ENCODE data around the gene LRRK2. TPM values are rescaled to one million over a fixed set of nuclear protein-coding genes. Genes with fewer than 3 reads are reported as not detected.

LRRK2 gene
- total and polyA plus RNA-seq, 7 donors: 0.74 to 8.4 (median 4.7) TPM

GRCh38 chr12:40223646-40224045, 1.2 kb upstream of the LRRK2 start:
- no peak for ATAC-seq
- Histone ChIP-seq H3K4me1 (peaks cover 16% of the 10 kb centered on the region), H3K9me3 (no peaks in the 10 kb centered on the region), H3K27ac (peak overlapping the region; percentile 93), H3K27me3 (ENCODE audit: insufficient read depth in 3 of 3, low read length in 2 of 3) (no peaks in the 10 kb centered on the region), H3K36me3 (ENCODE audit: insufficient read depth in 1 of 2, low read depth in 1 of 2) (no peaks in the 10 kb centered on the region), H3K4me3 (peak overlapping the region; percentile 82)
- intact Hi-C loops (cut with DNase I): loop anchor here in 1 of 2 donors (10.0 kb wide), 1 partner anchor 69 kb away; no protein-coding TSS in a partner anchor
- TF ChIP-seq CTCF (IDR thresholded peaks at IDR 0.05): no peak
- no peak for DNase-seq

GRCh38 chr12:40225337-40225983, 663 bp downstream of the LRRK2 start:
- H3K4me3 ChIP-seq: peak overlapping the region; percentile 82
- WGBS, 3 donors: 19 to 49% (median 20%) methylated on average over 12 of the region's 12 CpGs
- no peaks in the 10 kb centered on the region for H3K9me3 ChIP-seq
- H3K36me3 ChIP-seq (ENCODE audit: insufficient read depth in 1 of 2, low read depth in 1 of 2): no peaks in the 10 kb centered on the region
- no peak for TF ChIP-seq CTCF (IDR thresholded peaks at IDR 0.05)
- peaks cover 16% of the 10 kb centered on the region for H3K4me1 ChIP-seq
- peak overlapping the region; percentile 93 for H3K27ac ChIP-seq
- H3K27me3 ChIP-seq (ENCODE audit: insufficient read depth in 3 of 3, low read length in 2 of 3): no peaks in the 10 kb centered on the region
- ATAC-seq: peak in 2 of 4 donors; percentile 9 to 11
- no peak for DNase-seq
- intact Hi-C loops (cut with DNase I): loop anchor here (5.0 to 10.0 kb wide), 2 partner anchors 71 to 73 kb away; no protein-coding TSS in a partner anchor

- no peak for TF ChIP-seq CTCF (IDR thresholded peaks at IDR 0.05)
- peak overlapping the region; percentile 82 for H3K4me3 ChIP-seq
- H3K9me3 ChIP-seq: no peaks in the 10 kb centered on the region
- ATAC-seq (no peak), DNase-seq (no peak)
- peaks cover 16% of the 10 kb centered on the region for H3K4me1 ChIP-seq
- 31 to 62% (median 40%) methylated on average over 1 of the region's 1 CpG for WGBS, 3 donors
- intact Hi-C loops (cut with DNase I): loop anchor here (5.0 to 10.0 kb wide), 2 partner anchors 71 to 74 kb away; no protein-coding TSS in a partner anchor
- peak overlapping the region; percentile 34 for H3K27ac ChIP-seq
- H3K36me3 ChIP-seq (ENCODE audit: insufficient read depth in 1 of 2, low read depth in 1 of 2): no peaks in the 10 kb centered on the region
- H3K27me3 ChIP-seq (ENCODE audit: insufficient read depth in 3 of 3, low read length in 2 of 3): no peaks in the 10 kb centered on the region
Measured at GRCh38 chr12:40225984-40226602, 1.3 kb downstream of the LRRK2 start.

DNA sequence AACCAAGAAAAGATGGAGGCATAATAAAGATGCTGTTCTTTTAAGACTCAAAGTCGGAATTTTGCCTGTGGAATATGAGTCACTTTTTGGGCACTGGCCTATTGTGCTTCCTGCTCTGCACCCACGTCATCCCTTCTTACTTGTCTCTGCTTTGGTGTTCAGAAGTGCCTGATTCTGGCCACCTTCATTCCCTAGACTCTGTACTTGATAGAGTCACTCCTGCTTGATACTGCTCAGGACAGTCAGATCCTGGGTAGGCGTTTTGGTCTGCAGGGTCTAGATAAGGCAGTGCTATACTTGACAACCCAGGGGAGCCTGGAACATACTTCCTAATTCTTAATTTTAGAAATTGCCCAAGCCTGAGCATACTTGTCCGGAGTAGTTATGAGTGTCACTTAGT, 1.9 kb downstream of the LRRK2 start:
- Histone ChIP-seq H3K4me1 (peaks cover 16% of the 10 kb centered on the region), H3K9me3 (no peaks in the 10 kb centered on the region), H3K27ac (peak overlapping the region; percentile 34), H3K4me3 (peak overlapping the region; percentile 82), H3K27me3 (ENCODE audit: insufficient read depth in 3 of 3, low read length in 2 of 3) (no peaks in the 10 kb centered on the region), H3K36me3 (ENCODE audit: insufficient read depth in 1 of 2, low read depth in 1 of 2) (peaks cover 0 to under 1% of the 10 kb centered on the region in 2 donors)
- WGBS, 3 donors: 40 to 59% (median 46%) methylated on average over 4 of the region's 4 CpGs
- ATAC-seq (peak in 3 of 4 donors; percentile 21 to 45 (median 36)), DNase-seq (peak; percentile 20 to 44)
- intact Hi-C loops (cut with DNase I): loop anchor here (5.0 to 10.0 kb wide), 2 partner anchors 72 to 74 kb away; no protein-coding TSS in a partner anchor
- no peak for TF ChIP-seq CTCF (IDR thresholded peaks at IDR 0.05)

All from psoas muscle (tissue), 8 donors.